ENCODE data around the gene CDK14.

CDK14 gene

GRCh38 chr7:91137788-91138368 is 541.8 kb downstream of the CDK14 start:
- no peaks in the 10 kb centered on the region for H3K36me3 ChIP-seq (ENCODE audit: insufficient read depth, low read length)
- no peaks in the 10 kb centered on the region for H3K9me3 ChIP-seq (ENCODE audit: low read length)
- H2AFZ ChIP-seq (ENCODE audit: low read depth, low read length): no peak overlapping the region
- peaks cover 43% of the 10 kb centered on the region for H3K4me1 ChIP-seq (ENCODE audit: insufficient read depth, low read length)
- H3K27me3 ChIP-seq (ENCODE audit: insufficient read depth, low read length): no peaks in the 10 kb centered on the region
- no peak overlapping the region for H3K4me3 ChIP-seq (ENCODE audit: low read length)

- no peak overlapping the region for H2AFZ ChIP-seq (ENCODE audit: low read depth, low read length)
- no peak overlapping the region for H3K4me3 ChIP-seq (ENCODE audit: low read length)
- H3K27me3 ChIP-seq (ENCODE audit: insufficient read depth, low read length): no peaks in the 10 kb centered on the region
- no peaks in the 10 kb centered on the region for H3K9me3 ChIP-seq (ENCODE audit: low read length)
- peaks cover 39% of the 10 kb centered on the region for H3K4me1 ChIP-seq (ENCODE audit: insufficient read depth, low read length)
- no peaks in the 10 kb centered on the region for H3K36me3 ChIP-seq (ENCODE audit: insufficient read depth, low read length)
These were observed 544.2 kb downstream of the CDK14 start for GRCh38 chr7:91140286-91140685.

GRCh38 chr7:91140982-91141381 is 544.9 kb downstream of the CDK14 start:
- H3K36me3 ChIP-seq (ENCODE audit: insufficient read depth, low read length): no peaks in the 10 kb centered on the region
- no peak overlapping the region for H3K4me3 ChIP-seq (ENCODE audit: low read length)
- no peak overlapping the region for H2AFZ ChIP-seq (ENCODE audit: low read depth, low read length)
- H3K4me1 ChIP-seq (ENCODE audit: insufficient read depth, low read length): peaks cover 32% of the 10 kb centered on the region
- H3K9me3 ChIP-seq (ENCODE audit: low read length): no peaks in the 10 kb centered on the region
- H3K27me3 ChIP-seq (ENCODE audit: insufficient read depth, low read length): no peaks in the 10 kb centered on the region

GRCh38 chr7:91142743-91143142 is 546.6 kb downstream of the CDK14 start:
- H3K4me3 ChIP-seq (ENCODE audit: low read length): no peak overlapping the region
- peaks cover 14% of the 10 kb centered on the region for H3K4me1 ChIP-seq (ENCODE audit: insufficient read depth, low read length)
- no peaks in the 10 kb centered on the region for H3K9me3 ChIP-seq (ENCODE audit: low read length)
- H2AFZ ChIP-seq (ENCODE audit: low read depth, low read length): no peak overlapping the region
- no peaks in the 10 kb centered on the region for H3K36me3 ChIP-seq (ENCODE audit: insufficient read depth, low read length)
- H3K27me3 ChIP-seq (ENCODE audit: insufficient read depth, low read length): no peaks in the 10 kb centered on the region

GRCh38 chr7:91149341-91150246 is 553.5 kb downstream of the CDK14 start:
- H2AFZ ChIP-seq (ENCODE audit: low read depth, low read length): no peak overlapping the region
- no peaks in the 10 kb centered on the region for H3K27me3 ChIP-seq (ENCODE audit: insufficient read depth, low read length)
- peaks cover 16% of the 10 kb centered on the region for H3K4me1 ChIP-seq (ENCODE audit: insufficient read depth, low read length)
- no peak overlapping the region for H3K4me3 ChIP-seq (ENCODE audit: low read length)
- H3K9me3 ChIP-seq (ENCODE audit: low read length): no peaks in the 10 kb centered on the region
- no peaks in the 10 kb centered on the region for H3K36me3 ChIP-seq (ENCODE audit: insufficient read depth, low read length)

GRCh38 chr7:91151916-91152315 is 555.8 kb downstream of the CDK14 start:
- Histone ChIP-seq H3K4me3 (ENCODE audit: low read length) (no peak overlapping the region), H3K36me3 (ENCODE audit: insufficient read depth, low read length) (no peaks in the 10 kb centered on the region), H3K4me1 (ENCODE audit: insufficient read depth, low read length) (peaks cover 33% of the 10 kb centered on the region), H3K27me3 (ENCODE audit: insufficient read depth, low read length) (no peaks in the 10 kb centered on the region), H3K9me3 (ENCODE audit: low read length) (peaks cover 2% of the 10 kb centered on the region), H2AFZ (ENCODE audit: low read depth, low read length) (no peak overlapping the region)

GRCh38 chr7:91156316-91157185 is 560.4 kb downstream of the CDK14 start:
- Histone ChIP-seq H3K9me3 (ENCODE audit: low read length) (peaks cover 2% of the 10 kb centered on the region), H3K4me3 (ENCODE audit: low read length) (no peak overlapping the region), H2AFZ (ENCODE audit: low read depth, low read length) (no peak overlapping the region), H3K27me3 (ENCODE audit: insufficient read depth, low read length) (no peaks in the 10 kb centered on the region), H3K36me3 (ENCODE audit: insufficient read depth, low read length) (no peaks in the 10 kb centered on the region), H3K4me1 (ENCODE audit: insufficient read depth, low read length) (peaks cover 19% of the 10 kb centered on the region)

- H2AFZ ChIP-seq (ENCODE audit: low read depth, low read length): no peak overlapping the region
- H3K9me3 ChIP-seq (ENCODE audit: low read length): peaks cover 2% of the 10 kb centered on the region
- no peaks in the 10 kb centered on the region for H3K27me3 ChIP-seq (ENCODE audit: insufficient read depth, low read length)
- H3K4me3 ChIP-seq (ENCODE audit: low read length): no peak overlapping the region
- H3K36me3 ChIP-seq (ENCODE audit: insufficient read depth, low read length): no peaks in the 10 kb centered on the region
- H3K4me1 ChIP-seq (ENCODE audit: insufficient read depth, low read length): peaks cover 19% of the 10 kb centered on the region
These were observed 561.6 kb downstream of the CDK14 start for GRCh38 chr7:91157579-91158320.

- Histone ChIP-seq H3K27me3 (ENCODE audit: insufficient read depth, low read length) (no peaks in the 10 kb centered on the region), H2AFZ (ENCODE audit: low read depth, low read length) (no peak overlapping the region), H3K9me3 (ENCODE audit: low read length) (no peaks in the 10 kb centered on the region), H3K4me1 (ENCODE audit: insufficient read depth, low read length) (peaks cover 22% of the 10 kb centered on the region), H3K36me3 (ENCODE audit: insufficient read depth, low read length) (no peaks in the 10 kb centered on the region), H3K4me3 (ENCODE audit: low read length) (no peak overlapping the region)
These were observed 566.3 kb downstream of the CDK14 start for GRCh38 chr7:91162436-91162835.

- H3K27me3 ChIP-seq (ENCODE audit: insufficient read depth, low read length): no peaks in the 10 kb centered on the region
- no peak overlapping the region for H3K4me3 ChIP-seq (ENCODE audit: low read length)
- peaks cover 41% of the 10 kb centered on the region for H3K4me1 ChIP-seq (ENCODE audit: insufficient read depth, low read length)
- H2AFZ ChIP-seq (ENCODE audit: low read depth, low read length): no peak overlapping the region
- H3K9me3 ChIP-seq (ENCODE audit: low read length): no peaks in the 10 kb centered on the region
- no peaks in the 10 kb centered on the region for H3K36me3 ChIP-seq (ENCODE audit: insufficient read depth, low read length)
These were observed 568.4 kb downstream of the CDK14 start for GRCh38 chr7:91164506-91164905.

- Histone ChIP-seq H3K4me1 (ENCODE audit: insufficient read depth, low read length) (peaks cover 48% of the 10 kb centered on the region), H2AFZ (ENCODE audit: low read depth, low read length) (no peak overlapping the region), H3K36me3 (ENCODE audit: insufficient read depth, low read length) (no peaks in the 10 kb centered on the region), H3K9me3 (ENCODE audit: low read length) (no peaks in the 10 kb centered on the region), H3K4me3 (ENCODE audit: low read length) (no peak overlapping the region), H3K27me3 (ENCODE audit: insufficient read depth, low read length) (no peaks in the 10 kb centered on the region)
These were observed 569.1 kb downstream of the CDK14 start for GRCh38 chr7:91165006-91165845.

GRCh38 chr7:91165846-91166230 is 569.7 kb downstream of the CDK14 start:
- no peaks in the 10 kb centered on the region for H3K36me3 ChIP-seq (ENCODE audit: insufficient read depth, low read length)
- no peaks in the 10 kb centered on the region for H3K27me3 ChIP-seq (ENCODE audit: insufficient read depth, low read length)
- no peak overlapping the region for H2AFZ ChIP-seq (ENCODE audit: low read depth, low read length)
- peaks cover 50% of the 10 kb centered on the region for H3K4me1 ChIP-seq (ENCODE audit: insufficient read depth, low read length)
- H3K4me3 ChIP-seq (ENCODE audit: low read length): no peak overlapping the region
- H3K9me3 ChIP-seq (ENCODE audit: low read length): no peaks in the 10 kb centered on the region

Measured in neuron (in vitro differentiated cells).